ENCODE data around the gene METTL26. TPM values are rescaled to one million over a fixed set of nuclear protein-coding genes. Genes with fewer than 3 reads are reported as not detected.

The METTL26 gene
- total RNA-seq, 1 experiment from 2014 or later, result 129 TPM

DNA sequence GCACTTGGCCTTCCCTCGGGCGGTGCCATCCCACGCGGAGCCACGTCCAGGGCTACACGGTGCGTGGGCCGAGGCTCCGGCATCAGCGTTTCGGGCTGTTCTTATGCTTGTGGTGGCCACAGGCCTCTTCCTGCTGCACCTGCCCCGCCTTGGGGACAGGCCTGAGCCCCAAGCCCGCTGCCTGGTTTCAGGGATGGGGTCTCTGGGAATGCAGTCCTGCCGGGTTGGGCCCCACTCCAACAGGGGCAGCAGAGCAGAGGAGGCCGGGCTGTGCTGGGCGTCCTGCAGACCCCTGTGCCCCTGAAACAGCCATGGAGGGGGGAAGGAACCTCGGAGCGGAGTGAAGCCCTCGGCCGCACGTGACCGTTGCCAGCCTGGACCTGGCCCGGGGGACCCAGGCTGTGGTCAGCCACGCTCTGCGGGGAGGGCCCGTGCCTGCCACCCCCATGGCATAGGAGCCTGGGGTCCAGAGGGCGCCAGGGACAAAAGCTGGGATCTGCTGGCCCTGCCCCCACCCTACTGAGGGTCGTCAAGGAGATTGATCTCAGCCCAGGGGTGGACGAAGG lies 5.8 kb downstream of the METTL26 start:
- Histone ChIP-seq H3K4me3 (ENCODE audit: insufficient read depth, low read depth, low read length) (no peak overlapping the region), H3K36me3 (replicated peaks; ENCODE audit: control insufficient read depth, insufficient read depth, low read length) (no peaks in the 10 kb centered on the region; the same call in none of the 2 replicates), H3K27me3 (ENCODE audit: control insufficient read depth, insufficient read depth, low read length) (no peaks in the 10 kb centered on the region)
- DNase-seq, result no peak

DNA sequence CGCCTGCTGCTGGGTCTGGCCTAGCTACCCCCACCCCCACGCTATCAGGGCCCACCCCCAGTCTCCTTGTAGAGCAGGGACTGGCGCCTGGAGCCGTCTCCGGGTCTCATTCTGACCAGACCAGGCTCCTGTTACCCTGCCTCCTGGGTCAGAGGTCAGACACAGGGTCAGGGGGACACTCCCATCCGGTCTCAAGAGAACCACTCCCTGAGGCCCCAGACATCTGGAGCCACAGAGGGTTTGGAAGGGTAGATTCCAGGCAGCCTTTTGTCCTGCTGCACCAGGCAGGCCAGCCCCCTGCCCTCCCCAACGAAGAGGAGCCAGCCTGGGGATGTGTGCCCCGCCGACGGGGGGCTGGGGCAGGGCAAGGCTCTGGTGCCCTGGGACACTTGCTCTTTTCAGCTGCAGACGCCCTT lies 6.3 kb downstream of the METTL26 start:
- Histone ChIP-seq H3K4me3 (ENCODE audit: insufficient read depth, low read depth, low read length) (no peak overlapping the region), H3K27me3 (ENCODE audit: control insufficient read depth, insufficient read depth, low read length) (no peaks in the 10 kb centered on the region), H3K36me3 (replicated peaks; ENCODE audit: control insufficient read depth, insufficient read depth, low read length) (no peaks in the 10 kb centered on the region; the same call in none of the 2 replicates)
- DNase-seq, result peak; percentile 92

DNA sequence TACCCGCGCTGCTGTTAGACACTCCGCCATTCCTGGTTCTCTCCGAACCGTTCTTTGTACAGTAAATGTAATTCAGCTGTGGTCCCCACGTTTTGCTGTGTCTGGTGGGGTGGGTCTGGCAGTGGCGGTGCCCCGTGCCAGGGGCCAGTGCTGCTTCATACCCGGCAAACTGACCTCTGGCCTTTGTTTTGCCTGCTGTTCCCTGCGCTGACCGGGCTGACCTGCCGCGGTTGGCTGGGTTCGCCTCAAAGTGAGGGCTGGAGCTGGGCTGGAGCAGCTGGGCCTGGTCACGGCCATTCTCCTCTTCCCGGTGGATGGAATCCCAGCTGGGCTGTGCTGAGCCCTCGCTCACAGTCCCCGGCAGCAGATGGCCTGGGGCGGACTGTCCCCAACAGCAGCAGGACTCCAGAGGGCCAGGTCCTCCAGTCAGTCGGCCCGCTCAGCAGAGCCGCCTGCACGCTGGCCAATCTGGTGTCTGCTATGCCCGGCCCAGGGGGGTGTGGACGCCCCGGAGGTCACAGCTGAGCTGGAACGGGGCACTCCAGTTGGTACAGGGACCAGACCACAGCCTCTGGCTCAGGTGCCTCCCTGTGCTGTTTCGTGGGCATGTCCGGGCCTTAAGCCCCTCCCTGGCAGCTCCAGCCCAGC lies 6.8 kb downstream of the METTL26 start:
- H3K36me3 ChIP-seq (replicated peaks; ENCODE audit: control insufficient read depth, insufficient read depth, low read length), result no peaks in the 10 kb centered on the region
- H3K4me3 ChIP-seq (ENCODE audit: insufficient read depth, low read depth, low read length), result no peak overlapping the region
- no peak for DNase-seq

DNA sequence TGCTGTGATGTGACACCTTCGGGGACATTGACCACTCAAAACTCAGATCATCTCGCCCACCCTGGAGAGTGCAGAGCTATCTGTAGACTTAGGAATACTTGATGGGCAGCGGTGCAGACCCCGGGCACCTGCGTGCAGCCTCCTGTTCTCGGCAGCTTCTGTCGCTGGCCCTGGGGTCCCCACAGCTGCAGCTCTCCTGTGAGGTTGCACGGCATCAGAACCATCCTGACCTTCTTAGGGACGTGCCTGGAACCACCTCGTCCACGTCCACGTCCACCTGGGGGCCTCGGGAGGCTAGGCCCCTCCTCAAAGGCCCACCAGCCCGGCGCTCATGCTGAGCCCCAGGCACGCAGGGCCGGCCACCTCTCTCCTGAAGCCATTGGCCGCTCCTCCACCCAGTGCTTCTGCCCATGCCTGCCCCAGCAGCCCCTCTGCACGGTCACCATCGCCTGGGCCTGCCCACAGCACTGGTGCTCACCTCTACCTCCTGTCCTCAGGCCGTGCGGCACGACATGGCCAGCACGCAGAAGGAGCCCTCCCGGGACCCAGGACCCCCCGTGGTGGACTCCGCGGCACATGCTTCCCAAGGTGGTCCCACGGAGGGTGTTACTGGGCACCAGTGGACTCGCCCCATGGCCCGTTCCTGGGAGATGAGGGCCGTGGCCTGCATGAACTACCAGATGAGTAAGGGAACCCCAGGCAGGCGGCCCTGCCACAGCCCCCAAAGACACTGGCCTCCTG lies 7.6 kb downstream of the METTL26 start:
- no peak overlapping the region for H3K4me3 ChIP-seq (ENCODE audit: insufficient read depth, low read depth, low read length)
- DNase-seq, result no peak
- no peaks in the 10 kb centered on the region for H3K27me3 ChIP-seq (ENCODE audit: control insufficient read depth, insufficient read depth, low read length)
- H3K36me3 ChIP-seq (replicated peaks; ENCODE audit: control insufficient read depth, insufficient read depth, low read length), result no peaks in the 10 kb centered on the region

More for the DNA sequence above, 6.8 kb downstream of the METTL26 start:
- no peaks in the 10 kb centered on the region for H3K27me3 ChIP-seq (ENCODE audit: control insufficient read depth, insufficient read depth, low read length)

DNA sequence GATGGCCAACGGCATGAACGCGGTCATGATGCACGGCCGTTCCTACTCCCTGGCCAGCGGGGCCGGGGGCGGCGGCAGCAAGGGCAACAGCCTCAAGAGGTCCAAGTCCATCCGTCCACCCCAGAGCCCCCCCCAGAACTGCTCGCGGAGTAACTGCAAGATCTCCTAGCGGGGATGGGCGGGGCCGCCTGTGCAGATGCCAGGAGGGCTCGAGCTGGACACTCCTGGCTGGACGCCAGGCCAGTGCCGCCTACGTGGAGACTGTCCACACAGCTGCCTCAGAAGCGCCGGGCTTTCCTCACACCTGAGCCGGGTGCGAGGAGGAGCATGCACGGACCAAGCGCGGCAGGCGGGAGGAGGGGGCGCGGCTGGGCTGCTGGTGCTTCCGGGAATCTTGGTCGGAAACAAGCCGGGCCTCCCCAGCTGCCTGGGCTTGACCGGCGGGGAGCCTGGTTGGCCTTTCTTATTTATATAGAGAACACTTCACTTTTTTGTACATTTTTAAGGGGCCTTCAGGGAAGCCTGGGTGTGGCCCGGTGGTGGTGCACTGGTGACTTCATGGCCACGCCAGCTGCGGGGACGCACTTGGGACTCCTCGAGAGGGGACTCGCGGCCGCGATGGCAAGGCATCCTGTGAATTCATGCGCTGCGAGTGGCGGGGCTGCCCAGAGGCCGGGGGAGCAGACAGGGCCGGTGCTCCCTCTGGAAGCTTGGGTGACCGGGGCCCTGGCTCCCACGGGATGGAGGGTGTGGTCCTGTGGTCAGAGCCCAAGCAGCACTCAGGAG lies 8.5 kb downstream of the METTL26 start:
- no peak for DNase-seq
- Histone ChIP-seq H3K4me3 (ENCODE audit: insufficient read depth, low read depth, low read length) (no peak overlapping the region), H3K27me3 (ENCODE audit: control insufficient read depth, insufficient read depth, low read length) (no peaks in the 10 kb centered on the region), H3K36me3 (replicated peaks; ENCODE audit: control insufficient read depth, insufficient read depth, low read length) (no peaks in the 10 kb centered on the region)

DNA sequence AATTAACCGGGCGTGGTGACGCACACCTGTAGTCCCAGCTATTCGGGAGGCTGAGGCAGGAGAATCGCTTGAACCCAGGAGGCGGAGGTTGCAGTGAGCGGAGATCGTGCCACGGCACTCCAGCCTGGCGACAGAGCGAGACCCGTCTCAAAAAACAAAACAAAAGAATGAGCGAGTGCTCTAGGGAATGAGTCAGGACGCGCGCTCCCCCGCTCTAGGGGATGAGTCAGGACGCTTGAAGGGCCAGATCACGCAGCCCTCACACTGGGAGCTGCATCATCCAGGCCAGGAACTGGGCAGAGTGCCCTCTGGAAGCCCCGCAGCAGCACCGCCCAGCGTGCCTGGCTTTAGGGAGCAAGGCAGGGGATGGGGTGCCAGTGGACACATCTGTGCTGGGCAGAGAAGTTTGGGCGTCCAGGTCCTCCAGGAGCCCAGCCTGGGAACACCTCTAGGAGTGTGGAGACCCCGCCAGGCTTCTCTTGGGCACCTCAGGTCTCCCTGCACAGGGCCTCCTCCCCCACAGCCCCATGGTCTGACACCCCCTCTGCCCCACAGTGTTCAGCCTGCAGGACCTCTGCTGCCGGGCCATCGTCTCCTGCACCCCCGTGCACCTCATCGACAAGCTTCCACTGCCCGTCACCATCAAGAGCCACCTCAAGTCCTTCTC lies 9.2 kb downstream of the METTL26 start:
- Histone ChIP-seq H3K4me3 (ENCODE audit: insufficient read depth, low read depth, low read length) (no peak overlapping the region), H3K27me3 (ENCODE audit: control insufficient read depth, insufficient read depth, low read length) (no peaks in the 10 kb centered on the region), H3K36me3 (replicated peaks; ENCODE audit: control insufficient read depth, insufficient read depth, low read length) (no peaks in the 10 kb centered on the region)
- no peak for DNase-seq

DNA sequence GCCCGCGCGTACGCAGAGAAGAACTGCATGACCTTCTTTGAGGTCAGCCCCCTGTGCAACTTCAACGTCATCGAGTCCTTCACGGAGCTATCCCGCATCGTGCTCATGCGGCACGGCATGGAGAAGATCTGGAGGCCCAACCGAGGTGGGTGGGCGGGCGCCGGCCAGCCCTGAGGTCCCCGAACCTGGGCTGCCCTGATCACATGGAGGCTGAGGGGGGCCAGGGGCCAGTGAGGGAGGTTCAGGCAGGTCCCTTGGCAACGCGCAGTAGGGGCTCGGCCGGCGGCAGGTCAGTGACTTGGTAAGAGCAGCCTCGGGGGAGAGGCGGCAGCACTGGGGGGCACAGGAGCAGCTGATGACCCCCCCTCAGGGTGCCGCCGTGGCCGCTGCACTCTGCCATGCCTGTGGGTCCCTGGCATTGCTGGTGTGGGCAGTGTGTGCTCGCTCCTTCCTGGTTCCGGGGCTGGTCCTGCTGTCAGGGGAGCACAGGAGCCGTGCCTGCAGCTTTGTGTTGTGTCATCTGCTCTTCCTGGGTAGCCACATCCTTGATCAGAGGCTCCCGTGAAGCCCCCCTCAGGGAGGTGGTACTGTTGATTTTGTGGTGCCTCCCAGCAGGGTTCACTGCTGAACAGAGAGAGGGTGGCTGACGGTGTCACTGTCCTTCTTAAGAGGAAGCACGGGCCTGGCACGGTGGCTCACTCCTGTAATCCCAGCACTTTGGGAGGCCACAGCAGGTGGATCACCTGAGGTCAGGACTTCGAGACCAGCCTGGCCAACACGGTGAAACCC lies 9.9 kb downstream of the METTL26 start:
- Histone ChIP-seq H3K27me3 (ENCODE audit: control insufficient read depth, insufficient read depth, low read length) (no peaks in the 10 kb centered on the region), H3K36me3 (replicated peaks; ENCODE audit: control insufficient read depth, insufficient read depth, low read length) (no peaks in the 10 kb centered on the region), H3K4me3 (ENCODE audit: insufficient read depth, low read depth, low read length) (no peak overlapping the region)
- no peak for DNase-seq

DNA sequence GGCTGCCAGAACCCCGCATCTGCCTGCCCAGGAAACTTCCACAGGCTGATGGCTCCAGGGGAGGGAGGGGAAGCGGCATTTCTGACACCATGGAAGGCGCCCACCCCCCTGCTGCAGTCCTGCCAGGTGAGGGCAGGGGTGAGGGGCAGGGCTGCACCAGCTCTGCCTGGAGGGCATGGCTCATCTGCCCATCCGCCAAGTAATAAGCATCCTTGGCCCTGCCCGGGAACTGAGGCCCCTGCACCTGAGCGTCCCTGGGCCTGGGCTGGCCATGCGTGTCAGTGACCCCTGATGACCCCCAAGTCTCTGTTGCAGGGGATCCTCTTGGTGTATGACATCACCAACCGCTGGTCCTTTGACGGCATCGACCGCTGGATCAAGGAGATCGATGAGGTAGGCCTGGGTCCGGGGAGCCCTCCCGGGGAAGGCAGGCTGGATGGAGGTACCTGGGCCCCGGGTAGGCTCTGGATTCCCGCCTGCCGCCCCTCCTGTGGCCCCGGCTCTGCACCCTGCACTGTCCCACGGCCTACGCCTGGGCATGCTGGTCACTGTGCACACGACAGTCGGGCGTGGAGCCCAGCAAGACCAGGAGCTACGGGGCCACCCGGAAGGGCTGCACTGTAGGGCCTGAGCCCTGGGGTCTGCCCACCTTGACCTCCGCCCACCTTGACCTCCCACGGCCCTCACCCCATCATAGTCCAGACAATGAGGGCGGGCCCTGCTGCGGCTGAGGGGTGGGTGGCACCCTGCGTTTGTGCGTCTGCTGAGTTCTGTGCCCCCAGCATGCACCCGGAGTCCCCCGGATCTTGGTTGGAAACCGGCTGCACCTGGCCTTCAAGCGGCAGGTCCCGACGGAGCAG lies 10.8 kb downstream of the METTL26 start:
- no peak for DNase-seq
- Histone ChIP-seq H3K36me3 (replicated peaks; ENCODE audit: control insufficient read depth, insufficient read depth, low read length) (no peaks in the 10 kb centered on the region), H3K27me3 (ENCODE audit: control insufficient read depth, insufficient read depth, low read length) (no peaks in the 10 kb centered on the region), H3K4me3 (ENCODE audit: insufficient read depth, low read depth, low read length) (no peak overlapping the region)

DNA sequence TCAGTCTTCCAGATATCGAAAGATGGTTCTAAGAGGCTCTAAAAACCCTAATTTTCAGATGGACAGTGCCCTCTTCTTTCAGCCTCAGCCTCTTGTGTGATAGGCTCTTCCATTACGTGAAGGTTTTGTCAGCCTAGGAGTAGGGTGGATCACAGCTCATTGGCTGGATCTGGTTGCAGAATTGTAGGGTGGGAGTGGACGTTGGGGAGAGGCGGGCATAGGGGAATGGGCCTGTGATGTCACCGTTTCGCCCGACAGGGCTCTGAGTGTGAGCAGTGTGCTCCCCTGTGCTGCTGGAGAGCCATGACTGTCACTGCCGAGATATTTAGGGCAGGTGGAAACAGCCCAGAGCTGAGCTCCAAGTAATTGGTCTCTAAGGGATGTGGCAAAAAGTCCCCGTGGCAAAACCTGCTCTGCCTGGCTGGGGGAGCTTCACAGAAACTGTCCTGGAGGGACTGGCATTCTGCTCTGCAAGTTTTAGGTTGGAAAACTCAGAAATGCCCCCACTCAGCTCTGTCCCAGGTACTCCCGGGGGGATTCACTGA lies 11.5 kb downstream of the METTL26 start:
- DNase-seq, result no peak
- no peaks in the 10 kb centered on the region for H3K36me3 ChIP-seq (replicated peaks; ENCODE audit: control insufficient read depth, insufficient read depth, low read length)
- no peaks in the 10 kb centered on the region for H3K27me3 ChIP-seq (ENCODE audit: control insufficient read depth, insufficient read depth, low read length)
- no peak overlapping the region for H3K4me3 ChIP-seq (ENCODE audit: insufficient read depth, low read depth, low read length)

DNA sequence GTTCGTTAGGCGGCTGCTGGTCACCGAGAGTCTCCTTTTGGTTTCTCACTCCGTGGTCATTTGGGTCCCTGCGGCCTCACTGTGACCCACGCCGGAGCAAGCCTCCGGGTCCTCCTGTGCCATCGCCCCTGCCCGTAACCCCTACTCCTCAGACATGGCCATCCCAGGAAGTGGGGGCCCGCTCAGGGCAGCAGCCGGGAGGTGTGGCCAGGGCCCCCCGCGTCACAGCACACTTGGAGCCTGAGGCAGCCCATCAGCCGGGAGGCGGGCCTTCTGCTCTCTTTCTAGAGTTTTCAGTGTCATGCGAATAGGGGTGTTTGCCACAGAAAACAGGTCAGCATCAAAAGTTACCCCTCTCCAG lies 13.2 kb downstream of the METTL26 start:
- peak; percentile 87 for DNase-seq
- H3K36me3 ChIP-seq (replicated peaks; ENCODE audit: control insufficient read depth, insufficient read depth, low read length), result no peaks in the 10 kb centered on the region
- H3K27me3 ChIP-seq (ENCODE audit: control insufficient read depth, insufficient read depth, low read length), result no peaks in the 10 kb centered on the region
- H3K4me3 ChIP-seq (ENCODE audit: insufficient read depth, low read depth, low read length), result no peak overlapping the region

DNA sequence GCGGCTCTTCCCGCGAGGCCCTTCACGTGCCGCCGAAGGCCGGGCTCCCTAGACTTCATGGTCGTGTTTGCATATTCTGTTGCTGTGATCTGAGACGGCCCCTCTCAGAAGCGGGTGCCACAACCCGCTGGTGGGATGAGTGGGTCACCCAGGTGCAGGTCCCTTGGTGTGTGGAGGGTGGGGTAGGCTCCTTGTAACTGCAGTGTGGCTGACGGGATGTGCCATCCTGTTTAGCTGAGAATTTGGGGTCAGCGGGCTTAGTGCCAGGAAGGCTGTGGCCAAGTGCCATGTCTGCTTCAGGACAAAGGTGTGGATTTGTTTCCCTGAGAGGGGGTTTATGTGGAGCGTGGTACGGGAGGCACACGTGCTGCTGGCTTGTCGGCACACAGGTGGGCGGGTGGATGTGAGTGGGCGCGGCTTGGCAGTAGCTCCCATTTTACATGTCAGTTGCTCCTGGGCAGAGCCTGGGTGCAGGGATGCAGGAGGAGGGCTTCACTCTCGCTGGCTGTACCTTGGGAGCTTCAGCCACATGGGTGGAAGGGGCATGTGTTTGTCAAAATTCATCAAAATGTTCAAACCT lies 14.5 kb downstream of the METTL26 start:
- peak; percentile 67 for DNase-seq
- Histone ChIP-seq H3K27me3 (ENCODE audit: control insufficient read depth, insufficient read depth, low read length) (no peaks in the 10 kb centered on the region), H3K36me3 (replicated peaks; ENCODE audit: control insufficient read depth, insufficient read depth, low read length) (no peaks in the 10 kb centered on the region), H3K4me3 (ENCODE audit: insufficient read depth, low read depth, low read length) (no peak overlapping the region)

DNA sequence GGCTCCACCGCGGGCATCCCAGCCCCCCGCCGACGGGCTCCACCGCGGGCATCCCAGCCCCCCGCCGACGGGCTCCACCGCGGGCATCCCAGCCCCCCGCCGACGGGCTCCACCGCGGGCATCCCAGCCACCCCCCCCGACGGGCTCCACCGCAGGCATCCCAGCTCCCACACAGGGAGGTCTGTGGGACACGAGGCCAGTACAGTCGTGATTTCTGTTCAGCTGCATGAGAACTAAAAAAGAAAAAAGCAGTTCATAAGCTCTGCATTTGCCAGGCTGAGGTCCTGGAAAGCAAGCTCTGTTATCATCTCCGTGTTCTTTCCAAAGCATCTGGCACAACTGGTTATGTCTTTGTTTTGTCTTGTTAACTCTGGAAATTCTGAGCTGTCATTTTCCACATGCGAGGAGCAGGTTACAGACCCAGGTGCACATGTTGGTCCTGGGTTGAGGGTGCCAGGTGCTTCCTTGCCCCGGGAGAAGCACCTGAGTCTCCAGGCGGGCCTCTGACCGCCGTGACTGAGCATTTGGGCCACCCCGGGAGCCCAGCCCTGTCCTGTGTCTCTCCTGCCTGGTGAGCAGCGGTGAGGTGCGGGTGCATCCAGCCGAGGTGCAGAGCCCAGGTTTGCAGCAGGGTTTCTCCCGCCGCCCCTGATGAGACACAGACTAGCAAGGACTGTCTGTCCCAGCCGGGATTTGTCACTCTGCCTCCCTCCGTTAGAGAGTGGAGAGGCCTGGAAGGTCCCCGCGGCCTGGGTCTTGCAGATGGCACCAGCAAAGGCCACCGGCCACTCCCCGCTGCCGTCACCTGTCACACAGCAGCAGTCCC lies 15.2 kb downstream of the METTL26 start:
- peak; percentile 70 for DNase-seq
- no peaks in the 10 kb centered on the region for H3K36me3 ChIP-seq (replicated peaks; ENCODE audit: control insufficient read depth, insufficient read depth, low read length)
- no peak overlapping the region for H3K4me3 ChIP-seq (ENCODE audit: insufficient read depth, low read depth, low read length)
- no peaks in the 10 kb centered on the region for H3K27me3 ChIP-seq (ENCODE audit: control insufficient read depth, insufficient read depth, low read length)
